Fibroblast of lung (primary cell): ENCODE measurements around the gene PLA2G2C.

Experiments
- EZH2 ChIP-seq: IDR thresholded peaks from 2 replicates; pipeline ENCODE4 v1.5.1; 2012; ENCODE audit warnings: low read length, control low read depth, mild to moderate bottlenecking; ENCODE audit errors: missing control alignments
- TF ChIP-seq, protein P1 (sequence below), 2 donors: IDR thresholded peaks in 1 of 2; conservative IDR thresholded peaks in 1 of 2; 1 replicate in 1 of 2; 2 replicates in 1 of 2; pipeline ENCODE4 v1.5.1; 2011 to 2012; ENCODE audit warnings: low read length in 2 of 2, control low read depth in 1 of 2, inconsistent platforms in 1 of 2, low read depth in 1 of 2, mild to moderate bottlenecking in 1 of 2

DNA sequence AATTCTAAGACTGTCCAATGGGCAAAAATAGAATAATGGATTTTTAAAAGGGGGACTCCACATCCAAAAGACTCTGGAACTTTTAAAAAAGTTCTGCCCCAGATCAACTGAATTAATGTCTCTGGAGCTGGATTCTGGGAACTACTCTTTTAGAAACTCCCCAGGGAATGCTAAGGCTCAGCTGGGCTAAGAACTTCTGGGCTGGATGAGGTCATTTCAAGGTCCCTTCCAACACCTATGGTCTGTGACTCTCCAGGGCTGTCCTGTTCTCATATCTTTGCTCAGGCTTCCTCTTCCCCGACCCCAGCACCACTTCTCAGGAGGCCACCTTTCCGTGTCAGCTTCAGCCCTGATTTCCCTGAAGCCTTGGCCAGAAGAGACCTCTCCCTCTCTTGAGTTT, 13.5 kb upstream of the PLA2G2C start:
- TF ChIP-seq, protein P1, sequence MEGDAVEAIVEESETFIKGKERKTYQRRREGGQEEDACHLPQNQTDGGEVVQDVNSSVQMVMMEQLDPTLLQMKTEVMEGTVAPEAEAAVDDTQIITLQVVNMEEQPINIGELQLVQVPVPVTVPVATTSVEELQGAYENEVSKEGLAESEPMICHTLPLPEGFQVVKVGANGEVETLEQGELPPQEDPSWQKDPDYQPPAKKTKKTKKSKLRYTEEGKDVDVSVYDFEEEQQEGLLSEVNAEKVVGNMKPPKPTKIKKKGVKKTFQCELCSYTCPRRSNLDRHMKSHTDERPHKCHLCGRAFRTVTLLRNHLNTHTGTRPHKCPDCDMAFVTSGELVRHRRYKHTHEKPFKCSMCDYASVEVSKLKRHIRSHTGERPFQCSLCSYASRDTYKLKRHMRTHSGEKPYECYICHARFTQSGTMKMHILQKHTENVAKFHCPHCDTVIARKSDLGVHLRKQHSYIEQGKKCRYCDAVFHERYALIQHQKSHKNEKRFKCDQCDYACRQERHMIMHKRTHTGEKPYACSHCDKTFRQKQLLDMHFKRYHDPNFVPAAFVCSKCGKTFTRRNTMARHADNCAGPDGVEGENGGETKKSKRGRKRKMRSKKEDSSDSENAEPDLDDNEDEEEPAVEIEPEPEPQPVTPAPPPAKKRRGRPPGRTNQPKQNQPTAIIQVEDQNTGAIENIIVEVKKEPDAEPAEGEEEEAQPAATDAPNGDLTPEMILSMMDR (conservative IDR thresholded peaks at IDR 0.05 in 1 of 2, IDR thresholded peaks at IDR 0.05 in 1 of 2; ENCODE audit: low read depth in 1 of 2, low read length in 2 of 2), result no peak
- TF ChIP-seq EZH2, result no peak
